GM23338 (cell line): Measurements from ENCODE around the gene PPDPF. TPM values are rescaled to one million over a fixed set of nuclear protein-coding genes. Genes with fewer than 3 reads are reported as not detected.

ENCODE experiments used
- ATAC-seq: fragments of 200-7000 bp; cut with Tn5 transposase; 3 replicates; pipeline ENCODE4 v1.9.1; 2020
- DNase-seq: peaks from one replicate; pipeline ENCODE4 v3.0.0-alpha.2; 2015; ENCODE audit warnings: low spot score
- H2AFZ ChIP-seq: fragments of 200-600 bp; sonication (generic); 2 replicates; pipeline ENCODE4 v1.8.0; 2016; ENCODE audit warnings: antibody characterized with exemption, mild to moderate bottlenecking, moderate library complexity
- H3F3A ChIP-seq: fragments of 200-600 bp; sonication (generic); replicated peaks from 2 replicates; pipeline ENCODE4 v1.8.0; 2017; ENCODE audit warnings: antibody characterized with exemption, mixed run types, low read depth
- H3K27ac ChIP-seq: fragments of 200-600 bp; sonication (generic); 2 replicates; pipeline ENCODE4 v1.6.1; 2016; ENCODE audit warnings: low read depth
- H3K27me3 ChIP-seq: fragments of 200-600 bp; sonication (generic); 2 replicates; pipeline ENCODE4 v1.8.0; 2016; ENCODE audit warnings: mild to moderate bottlenecking, mixed run types, moderate library complexity; ENCODE audit not compliant: insufficient read depth
- H3K36me3 ChIP-seq: fragments of 200-600 bp; sonication (generic); 2 replicates; pipeline ENCODE4 v1.8.0; 2016; ENCODE audit warnings: mild to moderate bottlenecking; ENCODE audit not compliant: insufficient read depth
- H3K4me1 ChIP-seq: fragments of 200-600 bp; sonication (generic); 2 replicates; pipeline ENCODE4 v1.8.0; 2016; ENCODE audit warnings: mild to moderate bottlenecking, moderate library complexity; ENCODE audit not compliant: insufficient read depth
- H3K4me2 ChIP-seq: fragments of 200-600 bp; sonication (generic); 2 replicates; pipeline ENCODE4 v1.7.1; 2017; ENCODE audit warnings: mixed run types
- H3K4me3 ChIP-seq: fragments of 200-600 bp; sonication (generic); 2 replicates; pipeline ENCODE4 v1.6.1; 2016; ENCODE audit warnings: mixed run types
- H3K79me2 ChIP-seq: fragments of 200-600 bp; sonication (generic); replicated peaks from 2 replicates; pipeline ENCODE4 v1.8.0; 2017; ENCODE audit warnings: mild to moderate bottlenecking; ENCODE audit not compliant: insufficient read depth
- H3K9me2 ChIP-seq: fragments of 200-600 bp; sonication (generic); 2 replicates; pipeline ENCODE4 v1.8.0; 2017; ENCODE audit not compliant: insufficient read depth
- H4K20me1 ChIP-seq: fragments of 200-600 bp; sonication (generic); replicated peaks from 2 replicates; pipeline ENCODE4 v1.8.0; 2017; ENCODE audit warnings: mild to moderate bottlenecking; ENCODE audit not compliant: insufficient read depth
- H3K27ac Mint-ChIP-seq: 2 replicates; pipeline ENCODE4 v1.8.0; 2020; ENCODE audit warnings: inconsistent platforms, mild to moderate bottlenecking, moderate library complexity, mixed read lengths
- H3K27me3 Mint-ChIP-seq: 3 replicates; pipeline ENCODE4 v1.8.0; 2022; ENCODE audit warnings: low read depth, mild to moderate bottlenecking, moderate library complexity, mixed read lengths, inconsistent platforms; ENCODE audit not compliant: insufficient read depth, poor library complexity
- H3K36me3 Mint-ChIP-seq: 3 replicates; pipeline ENCODE4 v1.8.0; 2021; ENCODE audit warnings: low read depth, mild to moderate bottlenecking, inconsistent platforms, moderate library complexity, mixed read lengths
- H3K4me1 Mint-ChIP-seq: 3 replicates; pipeline ENCODE4 v1.8.0; 2020; ENCODE audit warnings: mild to moderate bottlenecking, inconsistent platforms, mixed read lengths
- H3K4me3 Mint-ChIP-seq: 3 replicates; pipeline ENCODE4 v1.8.0; 2021; ENCODE audit warnings: moderate library complexity, mild to moderate bottlenecking, inconsistent platforms, mixed read lengths
- H3K9me3 Mint-ChIP-seq: 3 replicates; pipeline ENCODE4 v1.8.0; 2020; ENCODE audit warnings: moderate library complexity, mild to moderate bottlenecking, inconsistent platforms, mixed read lengths
- CREB1 ChIP-seq: fragments of 250-450 bp; sonication (Bioruptor Pico); IDR thresholded peaks from 2 replicates; pipeline ENCODE4 v1.5.0; 2020; ENCODE audit warnings: low read depth, mild to moderate bottlenecking, moderate library complexity
- EZH2 ChIP-seq: fragments of 200-600 bp; sonication (generic); IDR thresholded peaks from one replicate; pipeline ENCODE4 v1.8.0; 2017; ENCODE audit warnings: antibody characterized with exemption, mild to moderate bottlenecking, low read depth; ENCODE audit not compliant: unreplicated experiment
- EZH2phosphoT487 ChIP-seq: fragments of 200-600 bp; sonication (generic); IDR thresholded peaks from one replicate; pipeline ENCODE4 v1.8.1; 2018; ENCODE audit warnings: antibody characterized with exemption; ENCODE audit not compliant: unreplicated experiment
- JUNB ChIP-seq: IDR thresholded peaks from one replicate; pipeline ENCODE4 v1.6.1; 2016; ENCODE audit warnings: antibody characterized with exemption; ENCODE audit not compliant: unreplicated experiment
- NANOG ChIP-seq: IDR thresholded peaks from 2 replicates; pipeline ENCODE4 v1.6.1; 2016; ENCODE audit warnings: antibody characterized with exemption, borderline replicate concordance
- POLR2AphosphoS5 ChIP-seq: IDR thresholded peaks from 2 replicates; pipeline ENCODE4 v1.6.1; 2016; ENCODE audit warnings: antibody characterized with exemption, low read depth
- STAT1 ChIP-seq: IDR thresholded peaks from one replicate; pipeline ENCODE4 v1.6.1; 2016; ENCODE audit warnings: antibody characterized with exemption; ENCODE audit not compliant: unreplicated experiment
- ZNF114 ChIP-seq: fragments of 250-450 bp; sonication (Bioruptor Pico); IDR thresholded peaks from 2 replicates; pipeline ENCODE4 v1.5.0; 2020; ENCODE audit warnings: mild to moderate bottlenecking, moderate library complexity
- ZNF331 ChIP-seq: fragments of 250-450 bp; sonication (Bioruptor Pico); IDR thresholded peaks from 2 replicates; pipeline ENCODE4 v1.5.0; 2020; ENCODE audit warnings: low read depth, mild to moderate bottlenecking, moderate library complexity
- polyA plus RNA-seq: library from polyadenylated mRNA; unstranded; fragments of >200 nt; fragmentation: Nextera tagmentation; extraction: Ambion mirVana; gene quantifications from 2 replicates; pipeline ENCODE4 v1.2.1, GENCODE V29; 2016
- total RNA-seq: library from RNA; depleted of rRNA; stranded (reverse); fragments of >200 nt; shearing (Covaris generic); gene quantifications from 2 replicates; pipeline ENCODE4 v1.2.3, GENCODE V29; 2014
- TF ChIP-seq, protein P1 (sequence below): IDR thresholded peaks from one replicate; pipeline ENCODE4 v1.6.1; 2018; ENCODE audit warnings: antibody characterized with exemption; ENCODE audit not compliant: unreplicated experiment
- TF ChIP-seq, protein P2 (sequence below): fragments of 250-450 bp; sonication (Bioruptor Pico); IDR thresholded peaks from 2 replicates; pipeline ENCODE4 v1.5.0; 2020; ENCODE audit warnings: mild to moderate bottlenecking, moderate library complexity
- TF ChIP-seq, protein P3 (sequence below): IDR thresholded peaks from 2 replicates; pipeline ENCODE4 v1.6.1; 2016; ENCODE audit warnings: antibody characterized with exemption
- TF ChIP-seq, protein P4 (sequence below), 2 experiments: fragments of 200-600 bp in 1 of 2; sonication (generic) in 1 of 2; conservative IDR thresholded peaks; 2 replicates each; pipeline versions ENCODE4 v1.5.1 to v1.6.1; 2016 to 2017; ENCODE audit warnings: antibody characterized with exemption in 2 of 2, low read depth in 2 of 2, mild to moderate bottlenecking in 2 of 2, moderate library complexity in 1 of 2

Gene PPDPF
- total and polyA plus RNA-seq, 2 experiments from 2014 or later = 83.9 to 141 TPM

DNA sequence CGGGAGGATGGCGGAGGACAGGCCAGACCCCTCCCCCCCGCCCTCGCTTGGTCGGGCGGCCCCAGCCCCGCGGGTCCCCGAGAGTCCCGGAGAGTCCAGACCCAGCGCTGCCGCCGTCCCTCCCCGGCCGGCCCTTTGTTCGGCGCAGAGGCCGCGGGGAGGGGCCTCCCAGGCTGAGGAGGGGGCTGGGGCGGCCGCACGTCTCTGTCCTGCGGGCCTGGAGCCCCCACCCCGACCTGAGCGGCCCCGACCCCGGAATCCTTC, 48.9 kb upstream of the PPDPF start:
- Mint-ChIP-seq H3K36me3 (no peaks in the 10 kb centered on the region), H3K27me3 (peaks cover 23% of the 10 kb centered on the region), H3K9me3 (no peaks in the 10 kb centered on the region), H3K27ac (no peak overlapping the region), H3K4me3 (peak overlapping the region; percentile 76; the same call in 2 of the 3 replicates), H3K4me1 (peaks cover 24% of the 10 kb centered on the region)
- Histone ChIP-seq H3K4me1 (peaks cover 7% of the 10 kb centered on the region; the same call in 1 of the 2 replicates), H3K79me2 (peaks cover 45% of the 10 kb centered on the region), H3K27ac (no peak overlapping the region), H3K36me3 (no peaks in the 10 kb centered on the region), H3K4me3 (peak overlapping the region; percentile 83), H3K4me2 (peak overlapping the region; percentile 94), H2AFZ (no peak overlapping the region), H3K27me3 (no peaks in the 10 kb centered on the region), H4K20me1 (peaks cover 4% of the 10 kb centered on the region; the same call in 1 of the 2 replicates), H3F3A (no peaks in the 10 kb centered on the region), H3K9me2 (no peaks in the 10 kb centered on the region)
- peak; percentile 53 for ATAC-seq
- TF ChIP-seq, protein P1, sequence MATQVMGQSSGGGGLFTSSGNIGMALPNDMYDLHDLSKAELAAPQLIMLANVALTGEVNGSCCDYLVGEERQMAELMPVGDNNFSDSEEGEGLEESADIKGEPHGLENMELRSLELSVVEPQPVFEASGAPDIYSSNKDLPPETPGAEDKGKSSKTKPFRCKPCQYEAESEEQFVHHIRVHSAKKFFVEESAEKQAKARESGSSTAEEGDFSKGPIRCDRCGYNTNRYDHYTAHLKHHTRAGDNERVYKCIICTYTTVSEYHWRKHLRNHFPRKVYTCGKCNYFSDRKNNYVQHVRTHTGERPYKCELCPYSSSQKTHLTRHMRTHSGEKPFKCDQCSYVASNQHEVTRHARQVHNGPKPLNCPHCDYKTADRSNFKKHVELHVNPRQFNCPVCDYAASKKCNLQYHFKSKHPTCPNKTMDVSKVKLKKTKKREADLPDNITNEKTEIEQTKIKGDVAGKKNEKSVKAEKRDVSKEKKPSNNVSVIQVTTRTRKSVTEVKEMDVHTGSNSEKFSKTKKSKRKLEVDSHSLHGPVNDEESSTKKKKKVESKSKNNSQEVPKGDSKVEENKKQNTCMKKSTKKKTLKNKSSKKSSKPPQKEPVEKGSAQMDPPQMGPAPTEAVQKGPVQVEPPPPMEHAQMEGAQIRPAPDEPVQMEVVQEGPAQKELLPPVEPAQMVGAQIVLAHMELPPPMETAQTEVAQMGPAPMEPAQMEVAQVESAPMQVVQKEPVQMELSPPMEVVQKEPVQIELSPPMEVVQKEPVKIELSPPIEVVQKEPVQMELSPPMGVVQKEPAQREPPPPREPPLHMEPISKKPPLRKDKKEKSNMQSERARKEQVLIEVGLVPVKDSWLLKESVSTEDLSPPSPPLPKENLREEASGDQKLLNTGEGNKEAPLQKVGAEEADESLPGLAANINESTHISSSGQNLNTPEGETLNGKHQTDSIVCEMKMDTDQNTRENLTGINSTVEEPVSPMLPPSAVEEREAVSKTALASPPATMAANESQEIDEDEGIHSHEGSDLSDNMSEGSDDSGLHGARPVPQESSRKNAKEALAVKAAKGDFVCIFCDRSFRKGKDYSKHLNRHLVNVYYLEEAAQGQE = no peak
- TF ChIP-seq EZH2phosphoT487 (no peak), STAT1 (no peak), JUNB (no peak), ZNF114 (no peak), EZH2 (no peak), POLR2AphosphoS5 (no peak), NANOG (no peak), CREB1 (CRISPR knock-in tag) (no peak), ZNF331 (CRISPR knock-in tag) (no peak)
- TF ChIP-seq, protein P2, sequence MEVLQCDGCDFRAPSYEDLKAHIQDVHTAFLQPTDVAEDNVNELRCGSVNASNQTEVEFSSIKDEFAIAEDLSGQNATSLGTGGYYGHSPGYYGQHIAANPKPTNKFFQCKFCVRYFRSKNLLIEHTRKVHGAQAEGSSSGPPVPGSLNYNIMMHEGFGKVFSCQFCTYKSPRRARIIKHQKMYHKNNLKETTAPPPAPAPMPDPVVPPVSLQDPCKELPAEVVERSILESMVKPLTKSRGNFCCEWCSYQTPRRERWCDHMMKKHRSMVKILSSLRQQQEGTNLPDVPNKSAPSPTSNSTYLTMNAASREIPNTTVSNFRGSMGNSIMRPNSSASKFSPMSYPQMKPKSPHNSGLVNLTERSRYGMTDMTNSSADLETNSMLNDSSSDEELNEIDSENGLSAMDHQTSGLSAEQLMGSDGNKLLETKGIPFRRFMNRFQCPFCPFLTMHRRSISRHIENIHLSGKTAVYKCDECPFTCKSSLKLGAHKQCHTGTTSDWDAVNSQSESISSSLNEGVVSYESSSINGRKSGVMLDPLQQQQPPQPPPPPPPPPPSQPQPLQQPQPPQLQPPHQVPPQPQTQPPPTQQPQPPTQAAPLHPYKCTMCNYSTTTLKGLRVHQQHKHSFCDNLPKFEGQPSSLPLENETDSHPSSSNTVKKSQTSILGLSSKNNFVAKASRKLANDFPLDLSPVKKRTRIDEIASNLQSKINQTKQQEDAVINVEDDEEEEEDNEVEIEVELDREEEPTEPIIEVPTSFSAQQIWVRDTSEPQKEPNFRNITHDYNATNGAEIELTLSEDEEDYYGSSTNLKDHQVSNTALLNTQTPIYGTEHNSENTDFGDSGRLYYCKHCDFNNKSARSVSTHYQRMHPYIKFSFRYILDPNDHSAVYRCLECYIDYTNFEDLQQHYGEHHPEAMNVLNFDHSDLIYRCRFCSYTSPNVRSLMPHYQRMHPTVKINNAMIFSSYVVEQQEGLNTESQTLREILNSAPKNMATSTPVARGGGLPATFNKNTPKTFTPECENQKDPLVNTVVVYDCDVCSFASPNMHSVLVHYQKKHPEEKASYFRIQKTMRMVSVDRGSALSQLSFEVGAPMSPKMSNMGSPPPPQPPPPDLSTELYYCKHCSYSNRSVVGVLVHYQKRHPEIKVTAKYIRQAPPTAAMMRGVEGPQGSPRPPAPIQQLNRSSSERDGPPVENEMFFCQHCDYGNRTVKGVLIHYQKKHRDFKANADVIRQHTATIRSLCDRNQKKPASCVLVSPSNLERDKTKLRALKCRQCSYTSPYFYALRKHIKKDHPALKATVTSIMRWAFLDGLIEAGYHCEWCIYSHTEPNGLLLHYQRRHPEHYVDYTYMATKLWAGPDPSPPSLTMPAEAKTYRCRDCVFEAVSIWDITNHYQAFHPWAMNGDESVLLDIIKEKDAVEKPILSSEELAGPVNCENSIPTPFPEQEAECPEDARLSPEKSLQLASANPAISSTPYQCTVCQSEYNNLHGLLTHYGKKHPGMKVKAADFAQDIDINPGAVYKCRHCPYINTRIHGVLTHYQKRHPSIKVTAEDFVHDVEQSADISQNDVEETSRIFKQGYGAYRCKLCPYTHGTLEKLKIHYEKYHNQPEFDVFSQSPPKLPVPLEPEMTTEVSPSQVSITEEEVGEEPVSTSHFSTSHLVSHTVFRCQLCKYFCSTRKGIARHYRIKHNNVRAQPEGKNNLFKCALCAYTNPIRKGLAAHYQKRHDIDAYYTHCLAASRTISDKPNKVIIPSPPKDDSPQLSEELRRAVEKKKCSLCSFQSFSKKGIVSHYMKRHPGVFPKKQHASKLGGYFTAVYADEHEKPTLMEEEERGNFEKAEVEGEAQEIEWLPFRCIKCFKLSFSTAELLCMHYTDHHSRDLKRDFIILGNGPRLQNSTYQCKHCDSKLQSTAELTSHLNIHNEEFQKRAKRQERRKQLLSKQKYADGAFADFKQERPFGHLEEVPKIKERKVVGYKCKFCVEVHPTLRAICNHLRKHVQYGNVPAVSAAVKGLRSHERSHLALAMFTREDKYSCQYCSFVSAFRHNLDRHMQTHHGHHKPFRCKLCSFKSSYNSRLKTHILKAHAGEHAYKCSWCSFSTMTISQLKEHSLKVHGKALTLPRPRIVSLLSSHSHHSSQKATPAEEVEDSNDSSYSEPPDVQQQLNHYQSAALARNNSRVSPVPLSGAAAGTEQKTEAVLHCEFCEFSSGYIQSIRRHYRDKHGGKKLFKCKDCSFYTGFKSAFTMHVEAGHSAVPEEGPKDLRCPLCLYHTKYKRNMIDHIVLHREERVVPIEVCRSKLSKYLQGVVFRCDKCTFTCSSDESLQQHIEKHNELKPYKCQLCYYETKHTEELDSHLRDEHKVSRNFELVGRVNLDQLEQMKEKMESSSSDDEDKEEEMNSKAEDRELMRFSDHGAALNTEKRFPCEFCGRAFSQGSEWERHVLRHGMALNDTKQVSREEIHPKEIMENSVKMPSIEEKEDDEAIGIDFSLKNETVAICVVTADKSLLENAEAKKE (CRISPR knock-in tag) = no peak
- TF ChIP-seq, protein P3, sequence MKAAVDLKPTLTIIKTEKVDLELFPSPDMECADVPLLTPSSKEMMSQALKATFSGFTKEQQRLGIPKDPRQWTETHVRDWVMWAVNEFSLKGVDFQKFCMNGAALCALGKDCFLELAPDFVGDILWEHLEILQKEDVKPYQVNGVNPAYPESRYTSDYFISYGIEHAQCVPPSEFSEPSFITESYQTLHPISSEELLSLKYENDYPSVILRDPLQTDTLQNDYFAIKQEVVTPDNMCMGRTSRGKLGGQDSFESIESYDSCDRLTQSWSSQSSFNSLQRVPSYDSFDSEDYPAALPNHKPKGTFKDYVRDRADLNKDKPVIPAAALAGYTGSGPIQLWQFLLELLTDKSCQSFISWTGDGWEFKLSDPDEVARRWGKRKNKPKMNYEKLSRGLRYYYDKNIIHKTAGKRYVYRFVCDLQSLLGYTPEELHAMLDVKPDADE = no peak
- TF ChIP-seq, protein P4, sequence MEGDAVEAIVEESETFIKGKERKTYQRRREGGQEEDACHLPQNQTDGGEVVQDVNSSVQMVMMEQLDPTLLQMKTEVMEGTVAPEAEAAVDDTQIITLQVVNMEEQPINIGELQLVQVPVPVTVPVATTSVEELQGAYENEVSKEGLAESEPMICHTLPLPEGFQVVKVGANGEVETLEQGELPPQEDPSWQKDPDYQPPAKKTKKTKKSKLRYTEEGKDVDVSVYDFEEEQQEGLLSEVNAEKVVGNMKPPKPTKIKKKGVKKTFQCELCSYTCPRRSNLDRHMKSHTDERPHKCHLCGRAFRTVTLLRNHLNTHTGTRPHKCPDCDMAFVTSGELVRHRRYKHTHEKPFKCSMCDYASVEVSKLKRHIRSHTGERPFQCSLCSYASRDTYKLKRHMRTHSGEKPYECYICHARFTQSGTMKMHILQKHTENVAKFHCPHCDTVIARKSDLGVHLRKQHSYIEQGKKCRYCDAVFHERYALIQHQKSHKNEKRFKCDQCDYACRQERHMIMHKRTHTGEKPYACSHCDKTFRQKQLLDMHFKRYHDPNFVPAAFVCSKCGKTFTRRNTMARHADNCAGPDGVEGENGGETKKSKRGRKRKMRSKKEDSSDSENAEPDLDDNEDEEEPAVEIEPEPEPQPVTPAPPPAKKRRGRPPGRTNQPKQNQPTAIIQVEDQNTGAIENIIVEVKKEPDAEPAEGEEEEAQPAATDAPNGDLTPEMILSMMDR (conservative IDR thresholded peaks at IDR 0.05; ENCODE audit: low read depth in 2 of 2) = no peak
- no peak for DNase-seq
